ENCODE measurements around the gene TDP2.

DNA sequence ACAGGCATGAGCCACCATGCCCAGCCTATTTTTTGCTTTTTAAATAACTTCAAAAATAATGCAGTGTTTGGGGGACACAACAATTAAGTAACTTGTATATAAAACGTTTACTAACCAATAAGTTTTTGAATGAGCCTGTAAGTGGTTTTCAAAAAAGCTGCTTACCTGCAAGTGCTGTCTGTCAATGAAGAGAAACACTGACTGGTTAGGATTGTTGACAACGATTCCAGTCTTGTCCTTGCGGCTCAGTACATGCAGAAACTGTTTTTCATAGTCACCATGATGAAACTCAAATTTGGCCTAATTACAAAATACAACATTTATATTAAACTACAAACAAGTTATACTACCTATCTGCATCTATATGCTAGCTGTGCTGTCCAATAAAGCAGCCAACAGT, 41.9 kb upstream of the TDP2 start:
- no peak for TF ChIP-seq POLR2A (IDR thresholded peaks at IDR 0.05)
- no peak for TF ChIP-seq POLR2AphosphoS5 (IDR thresholded peaks at IDR 0.05)
- TF ChIP-seq, protein P1, sequence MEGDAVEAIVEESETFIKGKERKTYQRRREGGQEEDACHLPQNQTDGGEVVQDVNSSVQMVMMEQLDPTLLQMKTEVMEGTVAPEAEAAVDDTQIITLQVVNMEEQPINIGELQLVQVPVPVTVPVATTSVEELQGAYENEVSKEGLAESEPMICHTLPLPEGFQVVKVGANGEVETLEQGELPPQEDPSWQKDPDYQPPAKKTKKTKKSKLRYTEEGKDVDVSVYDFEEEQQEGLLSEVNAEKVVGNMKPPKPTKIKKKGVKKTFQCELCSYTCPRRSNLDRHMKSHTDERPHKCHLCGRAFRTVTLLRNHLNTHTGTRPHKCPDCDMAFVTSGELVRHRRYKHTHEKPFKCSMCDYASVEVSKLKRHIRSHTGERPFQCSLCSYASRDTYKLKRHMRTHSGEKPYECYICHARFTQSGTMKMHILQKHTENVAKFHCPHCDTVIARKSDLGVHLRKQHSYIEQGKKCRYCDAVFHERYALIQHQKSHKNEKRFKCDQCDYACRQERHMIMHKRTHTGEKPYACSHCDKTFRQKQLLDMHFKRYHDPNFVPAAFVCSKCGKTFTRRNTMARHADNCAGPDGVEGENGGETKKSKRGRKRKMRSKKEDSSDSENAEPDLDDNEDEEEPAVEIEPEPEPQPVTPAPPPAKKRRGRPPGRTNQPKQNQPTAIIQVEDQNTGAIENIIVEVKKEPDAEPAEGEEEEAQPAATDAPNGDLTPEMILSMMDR (IDR thresholded peaks at IDR 0.05) = no peak
- TF ChIP-seq EP300 (IDR thresholded peaks at IDR 0.05) = no peak
